Measurements from ENCODE around the gene ZNF621. TPM values are rescaled to one million over a fixed set of nuclear protein-coding genes. Genes with fewer than 3 reads are reported as not detected.

The ZNF621 gene
- total RNA-seq (2021; fragmentation: NEBNext Ultra II Directional; extraction: Animal tissue kit (Norgen Biotek cat#: 25700)) (15.4 and 15.8 TPM in 2 replicates), polyA plus RNA-seq (2011; rRNA removed) (9.4 and 10.9 TPM in 2 replicates), polyA minus RNA-seq (2011; rRNA and poly(A)+ RNA removed) (18.7 and 25.0 TPM in 2 replicates)
- polyA plus RNA-seq (2011; cell fraction: cytosol; rRNA removed): 10.1 TPM
- polyA plus RNA-seq (2011; cell fraction: nucleus; rRNA removed): 16.4 TPM
- polyA plus RNA-seq (2012, experiment 1 of 2): 9.2 to 14.0 TPM (median 12.0 TPM) in 4 replicates
- 2.0 TPM for polyA plus RNA-seq (2012, experiment 2 of 2)
- polyA plus RNA-seq (2013, experiment 1 of 2): 15.1 TPM
- polyA plus RNA-seq (2013, experiment 2 of 2): 14.2 TPM
- polyA minus RNA-seq (2011; cell fraction: cytosol; rRNA and poly(A)+ RNA removed): 10.0 TPM
- 24.6 TPM for polyA minus RNA-seq (2011; cell fraction: nucleus; rRNA and poly(A)+ RNA removed)
- long read RNA-seq, experiment 1, partial matches to known transcripts: 3 of 4 reads
- long read RNA-seq, experiment 1, other reads (novel, unspliced or antisense): 0 of 4 reads
- long read RNA-seq, experiment 2: 0 reads

DNA sequence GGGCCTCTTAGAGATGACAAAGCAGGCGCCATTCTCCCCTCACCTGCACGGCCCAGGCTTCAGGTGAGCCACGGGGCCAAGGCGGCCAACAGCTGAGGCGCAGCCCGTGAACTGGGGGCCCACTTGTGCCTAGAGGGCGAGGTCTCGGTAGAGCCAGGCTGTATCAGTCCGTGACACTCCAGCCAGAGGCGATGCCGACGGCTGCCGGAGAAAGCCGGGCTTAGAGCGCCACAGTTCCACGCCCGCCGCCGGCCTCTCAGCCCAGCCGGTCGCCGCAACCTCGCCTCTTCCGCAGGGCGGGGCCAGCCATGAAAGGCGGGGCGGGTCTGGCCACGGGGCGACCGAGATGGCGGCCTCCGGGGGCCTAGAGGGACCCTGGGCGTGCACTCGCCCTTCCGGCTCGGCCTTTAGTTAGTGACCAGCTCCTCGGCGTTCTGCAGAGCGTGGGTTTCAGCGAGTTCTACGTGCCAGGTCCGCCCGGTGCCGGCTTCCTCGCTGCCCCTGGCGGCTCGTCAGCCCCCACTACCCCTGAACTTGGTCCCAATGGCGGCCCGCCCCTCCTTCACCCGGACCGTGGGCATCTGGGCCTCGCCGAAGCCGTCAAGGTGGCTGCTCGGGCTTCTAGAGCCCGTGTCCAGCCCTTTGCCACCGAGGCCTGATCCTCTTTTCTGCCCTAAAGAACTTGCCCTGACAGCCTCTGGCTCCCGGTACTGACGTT lies at the start of gene ZNF621:
TSS of gene ZNF621 (plus strand) at position 393 of the 718 bp plus-strand sequence. CDS start 881 bp downstream, outside the sequence.
- no peak within 1 kb of the TSS for H2AK5ac ChIP-seq (ENCODE audit: low read depth, low read length)
- peak within 1 kb of the TSS; percentile 93 to 96 (median 94) for H3K9ac ChIP-seq (replicated peaks in 1 of 4; ENCODE audit: extremely low read depth in 1 of 4, low read depth in 3 of 4, low read length in 3 of 4)
- DNase-seq (ENCODE audit: low read depth in 1 of 2, low spot score in 2 of 2) (peak; percentile 39 to 94), FAIRE-seq (no peak)
- peak within 1 kb of the TSS; percentile 85; the same call in 1 of the 2 replicates for H2BK15ac ChIP-seq (ENCODE audit: low read length)
- H4K91ac ChIP-seq (replicated peaks; ENCODE audit: insufficient read length, low read length): peak within 1 kb of the TSS; percentile 98
- H3K36me3 ChIP-seq (ENCODE audit: control insufficient read depth in 2 of 4, insufficient read depth in 4 of 4, low read length in 3 of 4): peaks cover under 1 to 10% (median 1%) of the 10 kb centered on the region in 4 experiments; a peak in 5 of 8 replicates
- no peak within 1 kb of the TSS for H3K14ac ChIP-seq (ENCODE audit: insufficient read length)
- ChIA-PET CTCF (ENCODE audit: partially characterized antibody) (interaction anchor here (1.8 to 3.6 kb wide), 2 partner anchors 19 to 198 kb away, joined by 5 to 14 read pairs; partner anchors contain the start of gene ZNF620), POLR2A (ENCODE audit: partially characterized antibody) (interaction anchor here (0.6 to 3.8 kb wide), 26 partner anchors 8 to 674 kb away, joined by 3 to 78 read pairs (median 4); partner anchors contain the start of genes CTNNB1, RPL14, ZNF619 and ZNF620)
- H3K27ac ChIP-seq (ENCODE audit: low read depth, low read length): peak within 1 kb of the TSS; percentile 95
- peak within 1 kb of the TSS; percentile 91 for H3K4ac ChIP-seq (replicated peaks; ENCODE audit: insufficient read length, low read depth, low read length)
- H4K5ac ChIP-seq (ENCODE audit: insufficient read length, low read depth, low read length): peak within 1 kb of the TSS; percentile 99
- H3K4me2 ChIP-seq (ENCODE audit: insufficient read depth in 1 of 2, low read depth in 2 of 2, low read length in 2 of 2): peak within 1 kb of the TSS; percentile 96
- H2BK120ac ChIP-seq (replicated peaks; ENCODE audit: low read depth, low read length): peak within 1 kb of the TSS; percentile 13
- no peak within 1 kb of the TSS for H2BK12ac ChIP-seq (ENCODE audit: low read depth, low read length)
- H2AFZ ChIP-seq (ENCODE audit: low read length): peak within 1 kb of the TSS; percentile 47
- H3K4me1 ChIP-seq (replicated peaks in 1 of 4; ENCODE audit: control insufficient read depth in 3 of 4, insufficient read depth in 4 of 4, low read length in 3 of 4): peaks cover 0 to 4% (median 0%) of the 10 kb centered on the region in 4 experiments; a peak in 2 of 7 replicates
- H3K23me2 ChIP-seq (ENCODE audit: low read depth, low read length): peaks cover 8% of the 10 kb centered on the region
- peaks cover 0 to 20% of the 10 kb centered on the region in 2 experiments; a peak in 2 of 4 replicates for H3K79me2 ChIP-seq (ENCODE audit: control insufficient read depth in 1 of 2, insufficient read depth in 2 of 2, low read length in 2 of 2)
- H3K23ac ChIP-seq (ENCODE audit: insufficient read length): no peak within 1 kb of the TSS
- H3K9me3 ChIP-seq (ENCODE audit: insufficient read depth in 2 of 2, low read depth in 1 of 2, low read length in 1 of 2): no peaks in the 10 kb centered on the region
- peak within 1 kb of the TSS; percentile 99 for H4K8ac ChIP-seq (ENCODE audit: extremely low read depth, insufficient read depth, low read length)
- H3K27me3 ChIP-seq (replicated peaks in 1 of 4; ENCODE audit: control insufficient read depth in 3 of 4, extremely low read depth in 1 of 4, insufficient read depth in 3 of 4, low read length in 3 of 4): no peaks in the 10 kb centered on the region
- peak within 1 kb of the TSS; percentile 83 to 85 (median 84) for H3K4me3 ChIP-seq (ENCODE audit: extremely low read depth in 1 of 4, insufficient read depth in 2 of 4, low read depth in 3 of 4, low read length in 4 of 4)
- H2BK5ac ChIP-seq (ENCODE audit: low read depth, low read length): peak within 1 kb of the TSS; percentile 96
- peak within 1 kb of the TSS; percentile 95 for H3K56ac ChIP-seq (replicated peaks; ENCODE audit: insufficient read length, low read depth, low read length)
- H2BK20ac ChIP-seq (ENCODE audit: low read length): no peak within 1 kb of the TSS
- no peaks in the 10 kb centered on the region for H4K20me1 ChIP-seq (replicated peaks in 1 of 2; ENCODE audit: control insufficient read depth in 1 of 2, insufficient read depth in 2 of 2, low read length in 2 of 2)
- H3K79me1 ChIP-seq (ENCODE audit: low read depth, low read length): peaks cover 2% of the 10 kb centered on the region; the same call in 1 of the 2 replicates
- 2% methylated on average over 48 of the region's 59 CpGs; no CpG with 5 or more reads in 1 of the 2 experiments for WGBS, 2 experiments (ENCODE audit: extremely low coverage in 1 of 2, insufficient coverage in 1 of 2, insufficient read length in 1 of 2, insufficient replicate concordance in 2 of 2, low coverage in 1 of 2, low lambda C conversion rate in 2 of 2, missing lambda C conversion rate in 1 of 2)
- H3K18ac ChIP-seq (ENCODE audit: extremely low read depth, low read length): peak within 1 kb of the TSS; percentile 98
- TF ChIP-seq, protein P1, sequence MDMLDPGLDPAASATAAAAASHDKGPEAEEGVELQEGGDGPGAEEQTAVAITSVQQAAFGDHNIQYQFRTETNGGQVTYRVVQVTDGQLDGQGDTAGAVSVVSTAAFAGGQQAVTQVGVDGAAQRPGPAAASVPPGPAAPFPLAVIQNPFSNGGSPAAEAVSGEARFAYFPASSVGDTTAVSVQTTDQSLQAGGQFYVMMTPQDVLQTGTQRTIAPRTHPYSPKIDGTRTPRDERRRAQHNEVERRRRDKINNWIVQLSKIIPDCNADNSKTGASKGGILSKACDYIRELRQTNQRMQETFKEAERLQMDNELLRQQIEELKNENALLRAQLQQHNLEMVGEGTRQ (IDR thresholded peaks at IDR 0.05; ENCODE audit: low read length): peak; percentile 5; the same call in 1 of the 2 replicates
- TF ChIP-seq EP300 (IDR thresholded peaks at IDR 0.05; ENCODE audit: borderline replicate concordance in 1 of 2, low read depth in 2 of 2, low read length in 2 of 2): no peak
- no peak for TF ChIP-seq ATF3 (IDR thresholded peaks at IDR 0.05; ENCODE audit: insufficient read depth, low read depth, low read length)
- no peak for TF ChIP-seq POU5F1 (IDR thresholded peaks at IDR 0.05; ENCODE audit: low read depth, low read length)
- no peak for TF ChIP-seq CHD2 (IDR thresholded peaks at IDR 0.05; ENCODE audit: low read length)
- TF ChIP-seq KDM1A (IDR thresholded peaks at IDR 0.05; ENCODE audit: borderline replicate concordance, low read length): no peak
- TF ChIP-seq YY1 (IDR thresholded peaks at IDR 0.05; ENCODE audit: low read depth, low read length): peak; percentile 67

All from H1 (cell line).